H1 (cell line): ENCODE measurements around the gene VPS52. TPM values are rescaled to one million over a fixed set of nuclear protein-coding genes. Genes with fewer than 3 reads are reported as not detected.

Experiments
- CTCF ChIA-PET: fragments of 300-600 bp; sonication (Branson Sonifier 250); formaldehyde crosslinking; loops from one replicate; lab custom pipeline; 2021; ENCODE audit not compliant: partially characterized antibody; lab: Charles Lee
- POLR2A ChIA-PET: fragments of 300-600 bp; sonication (Branson Sonifier 250); formaldehyde crosslinking; loops from one replicate; lab custom pipeline; 2021; ENCODE audit warnings: inconsistent platforms; ENCODE audit not compliant: partially characterized antibody; lab: Charles Lee
- DNase-seq, 2 experiments: peaks; one replicate each; pipeline versions ENCODE4 v3.0.0 to v3.0.0-alpha.2; 2010 to 2022; ENCODE audit warnings: low spot score in 2 of 2, low read depth in 1 of 2, mixed read lengths in 1 of 2
- FAIRE-seq: peaks from 2 replicates; lab custom pipeline; 2011; peaks lifted over from hg19 to GRCh38; lab: Jason Lieb, UNC
- H2AFZ ChIP-seq: 2 replicates; pipeline ENCODE4 v1.8.1; 2012; ENCODE audit warnings: low read length, inconsistent platforms
- H2AK5ac ChIP-seq: 2 replicates; pipeline ENCODE4 v1.6.1; 2013; ENCODE audit warnings: low read depth, low read length
- H2BK120ac ChIP-seq: replicated peaks from 2 replicates; pipeline ENCODE3; 2013; ENCODE audit warnings: low read depth, low read length, inconsistent platforms
- H2BK12ac ChIP-seq: 2 replicates; pipeline ENCODE4 v1.6.1; 2013; ENCODE audit warnings: low read depth, low read length
- H2BK15ac ChIP-seq: 2 replicates; pipeline ENCODE4 v1.6.1; 2013; ENCODE audit warnings: low read length
- H2BK20ac ChIP-seq: 2 replicates; pipeline ENCODE4 v1.6.1; 2013; ENCODE audit warnings: low read length
- H2BK5ac ChIP-seq: 2 replicates; pipeline ENCODE4 v1.6.1; 2013; ENCODE audit warnings: low read depth, low read length
- H3K14ac ChIP-seq: 2 replicates; pipeline ENCODE4 v1.6.1; 2013; ENCODE audit warnings: inconsistent platforms; ENCODE audit not compliant: insufficient read length
- H3K18ac ChIP-seq: 2 replicates; pipeline ENCODE4 v1.6.1; 2013; ENCODE audit warnings: low read length; ENCODE audit errors: extremely low read depth
- H3K23ac ChIP-seq: 2 replicates; pipeline ENCODE4 v1.6.1; 2013; ENCODE audit warnings: inconsistent platforms; ENCODE audit not compliant: insufficient read length
- H3K23me2 ChIP-seq: 2 replicates; pipeline ENCODE4 v1.6.1; 2013; ENCODE audit warnings: low read depth, low read length
- H3K27ac ChIP-seq: 2 replicates; pipeline ENCODE4 v1.6.1; 2011; ENCODE audit warnings: low read depth, low read length, inconsistent platforms
- H3K27me3 ChIP-seq, 4 experiments: replicated peaks in 1 of 4; 1 replicate in 1 of 4; 2 replicates in 3 of 4; pipeline versions ENCODE4 v1.6.1 to v1.8.1; 2011 to 2013; ENCODE audit warnings: low read length in 3 of 4, mild to moderate bottlenecking in 3 of 4, inconsistent platforms in 2 of 4, mixed read lengths in 2 of 4, moderate library complexity in 1 of 4; ENCODE audit not compliant: control insufficient read depth in 3 of 4, insufficient read depth in 3 of 4; ENCODE audit errors: extremely low read depth in 1 of 4
- H3K36me3 ChIP-seq, 4 experiments: 2 replicates each; pipeline versions ENCODE4 v1.6.1 to v1.8.1; 2011 to 2013; ENCODE audit warnings: mild to moderate bottlenecking in 4 of 4, low read length in 3 of 4, moderate library complexity in 2 of 4, control low read depth in 1 of 4, inconsistent platforms in 1 of 4; ENCODE audit not compliant: insufficient read depth in 4 of 4, control insufficient read depth in 2 of 4
- H3K4ac ChIP-seq: replicated peaks from 2 replicates; pipeline ENCODE3; 2013; ENCODE audit warnings: low read length, low read depth, mixed read lengths, inconsistent platforms; ENCODE audit not compliant: insufficient read length
- H3K4me1 ChIP-seq, 4 experiments: replicated peaks in 1 of 4; 1 replicate in 1 of 4; 2 replicates in 3 of 4; pipeline versions ENCODE4 v1.6.1 to v1.8.1; 2011 to 2013; ENCODE audit warnings: low read length in 3 of 4, inconsistent platforms in 2 of 4, mixed read lengths in 1 of 4; ENCODE audit not compliant: insufficient read depth in 4 of 4, control insufficient read depth in 3 of 4
- H3K4me2 ChIP-seq, 2 experiments: 2 replicates each; pipeline versions ENCODE4 v1.6.1 to v1.8.1; 2011 to 2013; ENCODE audit warnings: low read depth in 2 of 2, low read length in 2 of 2, control low read depth in 1 of 2, inconsistent platforms in 1 of 2, mild to moderate bottlenecking in 1 of 2; ENCODE audit not compliant: insufficient read depth in 1 of 2
- H3K4me3 ChIP-seq, 4 experiments: fragments of 200-600, 300-600 bp in 1 of 4; sonication (generic), shearing (Covaris generic), sonication (Bioruptor Twin) in 1 of 4; 2 replicates each; pipeline versions ENCODE4 v1.5.1 to v1.8.1; 2011 to 2016; ENCODE audit warnings: low read length in 4 of 4, low read depth in 3 of 4, control low read depth in 2 of 4, inconsistent platforms in 2 of 4, mild to moderate bottlenecking in 2 of 4, mixed read lengths in 1 of 4, moderate library complexity in 1 of 4; ENCODE audit not compliant: insufficient read depth in 2 of 4; ENCODE audit errors: extremely low read depth in 1 of 4
- H3K56ac ChIP-seq: replicated peaks from 2 replicates; pipeline ENCODE3; 2013; ENCODE audit warnings: low read depth, mild to moderate bottlenecking, mixed read lengths, low read length, inconsistent platforms; ENCODE audit not compliant: insufficient read length
- H3K79me1 ChIP-seq: 2 replicates; pipeline ENCODE4 v1.6.1; 2013; ENCODE audit warnings: low read depth, low read length, control low read depth
- H3K79me2 ChIP-seq, 2 experiments: 2 replicates each; pipeline versions ENCODE4 v1.6.1 to v1.8.1; 2012 to 2013; ENCODE audit warnings: low read length in 2 of 2, mild to moderate bottlenecking in 2 of 2, inconsistent platforms in 1 of 2; ENCODE audit not compliant: insufficient read depth in 2 of 2, control insufficient read depth in 1 of 2
- H3K9ac ChIP-seq, 4 experiments: replicated peaks in 1 of 4; 1 replicate in 1 of 4; 2 replicates in 3 of 4; pipeline versions ENCODE4 v1.6.1 to v1.8.1; 2011 to 2013; ENCODE audit warnings: low read depth in 3 of 4, low read length in 3 of 4, control low read depth in 2 of 4, mild to moderate bottlenecking in 2 of 4, moderate library complexity in 2 of 4, inconsistent platforms in 1 of 4; ENCODE audit errors: extremely low read depth in 1 of 4
- H3K9me3 ChIP-seq, 2 experiments: 2 replicates each; pipeline versions ENCODE4 v1.6.1 to v1.8.1; 2012 to 2013; ENCODE audit warnings: mild to moderate bottlenecking in 2 of 2, moderate library complexity in 2 of 2, control low read depth in 1 of 2, inconsistent platforms in 1 of 2, low read depth in 1 of 2, low read length in 1 of 2, mixed read lengths in 1 of 2; ENCODE audit not compliant: insufficient read depth in 2 of 2
- H4K20me1 ChIP-seq, 2 experiments: replicated peaks in 1 of 2; 2 replicates each; pipeline versions ENCODE3 to v1.8.1; 2011 to 2013; ENCODE audit warnings: inconsistent platforms in 2 of 2, low read length in 2 of 2, mild to moderate bottlenecking in 1 of 2; ENCODE audit not compliant: insufficient read depth in 2 of 2, control insufficient read depth in 1 of 2
- H4K5ac ChIP-seq: 2 replicates; pipeline ENCODE4 v1.6.1; 2013; ENCODE audit warnings: low read length, low read depth, mixed read lengths, inconsistent platforms; ENCODE audit not compliant: insufficient read length
- H4K8ac ChIP-seq: 2 replicates; pipeline ENCODE4 v1.8.0; 2013; ENCODE audit warnings: mild to moderate bottlenecking, moderate library complexity, low read length, inconsistent platforms; ENCODE audit not compliant: insufficient read depth; ENCODE audit errors: extremely low read depth
- H4K91ac ChIP-seq: replicated peaks from 2 replicates; pipeline ENCODE3; 2013; ENCODE audit warnings: low read length, mixed read lengths, inconsistent platforms; ENCODE audit not compliant: insufficient read length
- ASH2L ChIP-seq: fragments of 200-600, 300-600 bp; sonication (generic); IDR thresholded peaks from one replicate; pipeline ENCODE4 v1.7.1; 2017; ENCODE audit warnings: low read length
- CHD1 ChIP-seq: IDR thresholded peaks from 2 replicates; pipeline ENCODE4 v1.6.1; 2012; ENCODE audit warnings: low read depth, low read length, improper control_type of control experiment
- EZH2 ChIP-seq: fragments of 200-600 bp; sonication (generic); IDR thresholded peaks from 2 replicates; pipeline ENCODE4 v1.7.1; 2012; ENCODE audit warnings: low read depth, mild to moderate bottlenecking, moderate library complexity, low read length, inconsistent platforms; ENCODE audit not compliant: severe bottlenecking
- GTF2F1 ChIP-seq: IDR thresholded peaks from 2 replicates; pipeline ENCODE4 v1.6.1; 2012; ENCODE audit warnings: low read depth, low read length, improper control_type of control experiment, borderline replicate concordance
- JUND ChIP-seq: IDR thresholded peaks from 2 replicates; pipeline ENCODE4 v1.6.1; 2011; ENCODE audit warnings: mild to moderate bottlenecking, improper control_type of control experiment, low read length
- PHF8 ChIP-seq: fragments of 200-600 bp; sonication (generic); conservative IDR thresholded peaks from 2 replicates; pipeline ENCODE4 v1.7.1; 2012; ENCODE audit warnings: low read depth, mild to moderate bottlenecking, inconsistent platforms, low read length, moderate library complexity
- POU5F1 ChIP-seq: IDR thresholded peaks from 2 replicates; pipeline ENCODE4 v1.6.1; 2011; ENCODE audit warnings: low read depth, mild to moderate bottlenecking, low read length, moderate library complexity
- RXRA ChIP-seq: IDR thresholded peaks from 2 replicates; pipeline ENCODE4 v1.6.1; 2011; ENCODE audit warnings: low read depth, mild to moderate bottlenecking, low read length, moderate library complexity; ENCODE audit not compliant: insufficient read depth
- SIN3A ChIP-seq, 2 experiments: IDR thresholded peaks in 1 of 2; conservative IDR thresholded peaks in 1 of 2; 2 replicates each; pipeline ENCODE4 v1.6.1; 2011 to 2012; ENCODE audit warnings: low read length in 2 of 2, improper control_type of control experiment in 1 of 2, low read depth in 1 of 2, mild to moderate bottlenecking in 1 of 2
- TEAD4 ChIP-seq: IDR thresholded peaks from 2 replicates; pipeline ENCODE4 v1.6.1; 2012; ENCODE audit warnings: low read depth, low read length, inconsistent platforms, mixed read lengths
- ZNF274 ChIP-seq: IDR thresholded peaks from 2 replicates; pipeline ENCODE4 v1.7.0; 2012; ENCODE audit warnings: low read length, borderline replicate concordance; ENCODE audit errors: extremely low read depth
- WGBS, 2 experiments: shearing (Covaris generic) in 1 of 2; methylation state at CpG; one replicate each; pipeline versions ENCODE4 v1.1.6 to v1.1.7; 2013 to 2015; ENCODE audit warnings: low lambda C conversion rate in 2 of 2, mixed read lengths in 2 of 2, inconsistent platforms in 1 of 2, low coverage in 1 of 2, missing lambda C conversion rate in 1 of 2; ENCODE audit not compliant: insufficient replicate concordance in 2 of 2, insufficient coverage in 1 of 2, insufficient read length in 1 of 2; ENCODE audit errors: extremely low coverage in 1 of 2, missing lambda C conversion rate in 1 of 2; 5-methylcytosine and 5-hydroxymethylcytosine counted together
- polyA plus RNA-seq, 7 experiments: library from polyadenylated mRNA; depleted of rRNA in 3 of 7; stranded (reverse) in 5 of 7; unstranded in 2 of 7; fragments of >200 nt in 5 of 7; fragments of 200-250 nt in 2 of 7; gene quantifications; 1 replicate in 5 of 7; 2 replicates in 1 of 7; 4 replicates in 1 of 7; pipeline versions ENCODE4 v1.2.1 to v1.2.3, GENCODE V29; 2011 to 2013; ENCODE audit warnings: missing spikeins in 2 of 7, mixed read lengths in 2 of 7
- total RNA-seq: library from RNA; stranded (reverse); fragmentation: NEBNext Ultra II Directional; extraction: Animal tissue kit (Norgen Biotek cat#: 25700); gene quantifications from 2 replicates; pipeline ENCODE4 v1.2.1, GENCODE V29; 2021
- TF ChIP-seq, protein P1 (sequence below): IDR thresholded peaks from 2 replicates; pipeline ENCODE4 v1.6.1; 2011; ENCODE audit warnings: low read depth, mild to moderate bottlenecking, low read length; ENCODE audit not compliant: insufficient read depth

The VPS52 gene
- total and polyA plus RNA-seq, 2 of the 8 experiments (the other 6 are each of a cell fraction or from before 2014, with no cell fraction given), result 36.5 to 86.3 TPM

DNA sequence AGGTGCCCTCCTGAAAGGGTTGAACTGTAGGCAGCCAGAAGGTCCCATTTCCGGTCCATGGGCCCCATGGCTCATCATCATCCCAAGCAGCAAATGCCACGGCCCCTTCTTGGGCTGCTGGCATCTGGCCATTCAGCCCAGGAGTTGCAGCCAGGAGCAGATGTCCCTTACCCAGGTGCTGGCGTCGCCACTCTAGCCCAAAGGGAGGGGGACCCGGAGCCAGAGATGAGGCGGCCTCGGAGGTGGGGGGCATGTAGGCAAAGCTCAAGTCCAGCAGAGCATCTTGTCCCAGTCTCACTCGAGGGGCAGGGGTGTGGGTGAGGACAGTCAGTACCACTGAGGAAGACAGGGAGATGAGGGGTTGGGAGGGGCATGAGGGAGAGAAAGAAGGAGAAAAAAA lies 33.4 kb upstream of the VPS52 start:
- H3K56ac ChIP-seq, result no peak overlapping the region
- H4K20me1 ChIP-seq, result peaks cover 0 to 4% of the 10 kb centered on the region in 2 experiments
- DNase-seq, result no peak
- H4K8ac ChIP-seq, result no peak overlapping the region
- TF ChIP-seq ZNF274 (no peak), TEAD4 (no peak), GTF2F1 (no peak), JUND (no peak), ASH2L (no peak), CHD1 (no peak), SIN3A (conservative IDR thresholded peaks at IDR 0.05 in 1 of 2, IDR thresholded peaks at IDR 0.05 in 1 of 2; ENCODE audit: low read depth in 1 of 2, low read length in 2 of 2) (no peak), PHF8 (no peak), EZH2 (no peak), RXRA (no peak), POU5F1 (no peak)
- TF ChIP-seq, protein P1, sequence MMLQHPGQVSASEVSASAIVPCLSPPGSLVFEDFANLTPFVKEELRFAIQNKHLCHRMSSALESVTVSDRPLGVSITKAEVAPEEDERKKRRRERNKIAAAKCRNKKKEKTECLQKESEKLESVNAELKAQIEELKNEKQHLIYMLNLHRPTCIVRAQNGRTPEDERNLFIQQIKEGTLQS, result no peak
- TF ChIP-seq, all 59 proteins: peak for 0
- Histone ChIP-seq H3K36me3 (no peaks in the 10 kb centered on the region; a peak in 2 of 8 replicates), H3K79me2 (peaks cover 0 to 15% of the 10 kb centered on the region in 2 experiments; a peak in 2 of 4 replicates), H3K9me3 (no peaks in the 10 kb centered on the region), H2BK12ac (no peak overlapping the region), H3K14ac (no peak overlapping the region), H2BK15ac (no peak overlapping the region), H2AK5ac (no peak overlapping the region), H3K27me3 (no peaks in the 10 kb centered on the region), H3K27ac (no peak overlapping the region), H3K79me1 (0 out of 2 replicates have a peak, but pooled peaks cover 3% of the 10 kb centered on the region), H3K9ac (no peak overlapping the region), H3K18ac (no peak overlapping the region), H3K4me2 (no peak overlapping the region), H3K23me2 (no peaks in the 10 kb centered on the region), H3K4me1 (no peaks in the 10 kb centered on the region), H3K4me3 (no peak overlapping the region), H2AFZ (no peak overlapping the region), H3K4ac (no peak overlapping the region), H4K91ac (no peak overlapping the region), H2BK120ac (no peak overlapping the region), H2BK5ac (no peak overlapping the region), H2BK20ac (no peak overlapping the region), H4K5ac (no peak overlapping the region), H3K23ac (no peak overlapping the region)
- 88% methylated on average over 8 of the region's 8 CpGs; no CpG with 5 or more reads in 1 of the 2 experiments for WGBS, 2 experiments
- FAIRE-seq, result no peak
- POLR2A ChIA-PET, result interaction anchor here (0.8 to 1.3 kb wide), 3 partner anchors 10 to 34 kb away, joined by 3 read pairs; partner anchors contain the start of genes RPS18, VPS52 and ZBTB22
- CTCF ChIA-PET, result no interaction called here
